ENCODE results near the gene GOLGB1. TPM values are rescaled to one million over a fixed set of nuclear protein-coding genes. Genes with fewer than 3 reads are reported as not detected.

GOLGB1 gene
- total and polyA plus RNA-seq, 2 experiments from 2014 or later = 32.6 to 54.3 TPM

GRCh38 chr3:121757812-121758545 is 8.4 kb upstream of the GOLGB1 start:
- Histone ChIP-seq H3K4me3 (no peak overlapping the region), H2AFZ (no peak overlapping the region), H3K79me2 (ENCODE audit: insufficient read depth) (no peaks in the 10 kb centered on the region), H3K9me2 (ENCODE audit: insufficient read depth) (no peaks in the 10 kb centered on the region), H3K4me2 (ENCODE audit: unreplicated experiment) (no peak overlapping the region), H3F3A (ENCODE audit: insufficient read depth) (no peaks in the 10 kb centered on the region), H4K20me1 (ENCODE audit: insufficient read depth) (no peaks in the 10 kb centered on the region), H3K9me3 (ENCODE audit: low read depth) (no peaks in the 10 kb centered on the region), H3K27me3 (replicated peaks; ENCODE audit: insufficient read depth) (no peaks in the 10 kb centered on the region), H3K36me3 (ENCODE audit: low read depth) (no peaks in the 10 kb centered on the region), H3K4me1 (ENCODE audit: insufficient read depth) (no peaks in the 10 kb centered on the region), H3K9ac (no peak overlapping the region), H3K27ac (no peak overlapping the region)
- TF ChIP-seq EZH2 (IDR thresholded peaks at IDR 0.05; ENCODE audit: insufficient read depth, poor library complexity, severe bottlenecking) (no peak), EZH2phosphoT487 (IDR thresholded peaks at IDR 0.05; ENCODE audit: insufficient read depth, low read depth) (no peak)
- in situ Hi-C loops (cut with MboI) = no loop called here
- 63 to 67% methylated on average over 11 to 15 of the region's 15 CpGs for WGBS, 2 experiments (ENCODE audit: low coverage in 1 of 2, low lambda C conversion rate in 2 of 2, missing lambda C conversion rate in 2 of 2)
- no peak for DNase-seq

- no peaks in the 10 kb centered on the region for H4K20me1 ChIP-seq (ENCODE audit: insufficient read depth)
- no peaks in the 10 kb centered on the region for H3K36me3 ChIP-seq (ENCODE audit: low read depth)
- no peak overlapping the region for H3K27ac ChIP-seq
- no peaks in the 10 kb centered on the region for H3K79me2 ChIP-seq (ENCODE audit: insufficient read depth)
- no peak overlapping the region for H3K4me3 ChIP-seq
- no peak for TF ChIP-seq EZH2phosphoT487 (IDR thresholded peaks at IDR 0.05; ENCODE audit: insufficient read depth, low read depth)
- no peak for TF ChIP-seq EZH2 (IDR thresholded peaks at IDR 0.05; ENCODE audit: insufficient read depth, poor library complexity, severe bottlenecking)
- in situ Hi-C loops (cut with MboI) = no loop called here
- no peaks in the 10 kb centered on the region for H3K27me3 ChIP-seq (replicated peaks; ENCODE audit: insufficient read depth)
- 60 to 64% methylated on average over 4 of the region's 4 CpGs for WGBS, 2 experiments (ENCODE audit: low coverage in 1 of 2, low lambda C conversion rate in 2 of 2, missing lambda C conversion rate in 2 of 2)
- DNase-seq = no peak
- no peaks in the 10 kb centered on the region for H3F3A ChIP-seq (ENCODE audit: insufficient read depth)
- no peaks in the 10 kb centered on the region for H3K4me1 ChIP-seq (ENCODE audit: insufficient read depth)
- no peak overlapping the region for H3K9ac ChIP-seq
- H2AFZ ChIP-seq = no peak overlapping the region
- no peak overlapping the region for H3K4me2 ChIP-seq (ENCODE audit: unreplicated experiment)
- no peaks in the 10 kb centered on the region for H3K9me2 ChIP-seq (ENCODE audit: insufficient read depth)
- no peaks in the 10 kb centered on the region for H3K9me3 ChIP-seq (ENCODE audit: low read depth)
Measured at GRCh38 chr3:121757087-121757811, 7.7 kb upstream of the GOLGB1 start.

- Histone ChIP-seq H3K27me3 (replicated peaks; ENCODE audit: insufficient read depth) (no peaks in the 10 kb centered on the region), H3K36me3 (ENCODE audit: low read depth) (no peaks in the 10 kb centered on the region), H3K4me3 (no peak overlapping the region), H3K4me1 (ENCODE audit: insufficient read depth) (peaks cover 12% of the 10 kb centered on the region), H3K9me3 (ENCODE audit: low read depth) (no peaks in the 10 kb centered on the region), H3K9me2 (ENCODE audit: insufficient read depth) (no peaks in the 10 kb centered on the region), H3F3A (ENCODE audit: insufficient read depth) (peaks cover 8% of the 10 kb centered on the region), H3K4me2 (ENCODE audit: unreplicated experiment) (no peak overlapping the region), H3K9ac (no peak overlapping the region), H2AFZ (no peak overlapping the region), H3K27ac (no peak overlapping the region), H4K20me1 (ENCODE audit: insufficient read depth) (no peaks in the 10 kb centered on the region), H3K79me2 (ENCODE audit: insufficient read depth) (peaks cover 27% of the 10 kb centered on the region)
- in situ Hi-C loops (cut with MboI) = no loop called here
- no peak for DNase-seq
- TF ChIP-seq EZH2 (IDR thresholded peaks at IDR 0.05; ENCODE audit: insufficient read depth, poor library complexity, severe bottlenecking) (no peak), EZH2phosphoT487 (IDR thresholded peaks at IDR 0.05; ENCODE audit: insufficient read depth, low read depth) (no peak)
- WGBS, 2 experiments (ENCODE audit: low coverage in 1 of 2, low lambda C conversion rate in 2 of 2, missing lambda C conversion rate in 2 of 2) = 3 to 83% methylated on average over 1 of the region's 1 CpG
Measured at GRCh38 chr3:121752772-121753171, 3.2 kb upstream of the GOLGB1 start.

GRCh38 chr3:121752261-121752660 is 2.7 kb upstream of the GOLGB1 start:
- 56 to 75% methylated on average over 1 of the region's 1 CpG for WGBS, 2 experiments (ENCODE audit: low coverage in 1 of 2, low lambda C conversion rate in 2 of 2, missing lambda C conversion rate in 2 of 2)
- Histone ChIP-seq H3K4me2 (ENCODE audit: unreplicated experiment) (no peak overlapping the region), H4K20me1 (ENCODE audit: insufficient read depth) (no peaks in the 10 kb centered on the region), H3K27me3 (replicated peaks; ENCODE audit: insufficient read depth) (no peaks in the 10 kb centered on the region), H3K4me1 (ENCODE audit: insufficient read depth) (peaks cover 16% of the 10 kb centered on the region), H3K4me3 (no peak overlapping the region), H3K9ac (no peak overlapping the region), H3K36me3 (ENCODE audit: low read depth) (no peaks in the 10 kb centered on the region), H3K27ac (no peak overlapping the region), H3F3A (ENCODE audit: insufficient read depth) (peaks cover 8% of the 10 kb centered on the region), H2AFZ (no peak overlapping the region), H3K9me2 (ENCODE audit: insufficient read depth) (no peaks in the 10 kb centered on the region), H3K9me3 (ENCODE audit: low read depth) (no peaks in the 10 kb centered on the region), H3K79me2 (ENCODE audit: insufficient read depth) (peaks cover 32% of the 10 kb centered on the region)
- TF ChIP-seq EZH2 (IDR thresholded peaks at IDR 0.05; ENCODE audit: insufficient read depth, poor library complexity, severe bottlenecking) (no peak), EZH2phosphoT487 (IDR thresholded peaks at IDR 0.05; ENCODE audit: insufficient read depth, low read depth) (no peak)
- in situ Hi-C loops (cut with MboI) = no loop called here
- DNase-seq = no peak
